HG03103 (cell line): ENCODE measurements around the gene ATAD3B.
"Not testable (repeated sequence)": the region's sequence is repeated elsewhere in the genome, so short reads cannot be mapped to it uniquely, and the experiment has no call there.

ENCODE experiments used
- ATAC-seq: cut with Tn5 transposase; IDR thresholded peaks from one replicate; pipeline ENCODE4 v1.9.1; 2021; ENCODE audit warnings: low read depth; ENCODE audit not compliant: unreplicated experiment

ATAD3B gene, protein sequence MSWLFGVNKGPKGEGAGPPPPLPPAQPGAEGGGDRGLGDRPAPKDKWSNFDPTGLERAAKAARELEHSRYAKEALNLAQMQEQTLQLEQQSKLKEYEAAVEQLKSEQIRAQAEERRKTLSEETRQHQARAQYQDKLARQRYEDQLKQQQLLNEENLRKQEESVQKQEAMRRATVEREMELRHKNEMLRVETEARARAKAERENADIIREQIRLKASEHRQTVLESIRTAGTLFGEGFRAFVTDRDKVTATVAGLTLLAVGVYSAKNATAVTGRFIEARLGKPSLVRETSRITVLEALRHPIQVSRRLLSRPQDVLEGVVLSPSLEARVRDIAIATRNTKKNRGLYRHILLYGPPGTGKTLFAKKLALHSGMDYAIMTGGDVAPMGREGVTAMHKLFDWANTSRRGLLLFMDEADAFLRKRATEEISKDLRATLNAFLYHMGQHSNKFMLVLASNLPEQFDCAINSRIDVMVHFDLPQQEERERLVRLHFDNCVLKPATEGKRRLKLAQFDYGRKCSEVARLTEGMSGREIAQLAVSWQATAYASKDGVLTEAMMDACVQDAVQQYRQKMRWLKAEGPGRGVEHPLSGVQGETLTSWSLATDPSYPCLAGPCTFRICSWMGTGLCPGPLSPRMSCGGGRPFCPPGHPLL

DNA sequence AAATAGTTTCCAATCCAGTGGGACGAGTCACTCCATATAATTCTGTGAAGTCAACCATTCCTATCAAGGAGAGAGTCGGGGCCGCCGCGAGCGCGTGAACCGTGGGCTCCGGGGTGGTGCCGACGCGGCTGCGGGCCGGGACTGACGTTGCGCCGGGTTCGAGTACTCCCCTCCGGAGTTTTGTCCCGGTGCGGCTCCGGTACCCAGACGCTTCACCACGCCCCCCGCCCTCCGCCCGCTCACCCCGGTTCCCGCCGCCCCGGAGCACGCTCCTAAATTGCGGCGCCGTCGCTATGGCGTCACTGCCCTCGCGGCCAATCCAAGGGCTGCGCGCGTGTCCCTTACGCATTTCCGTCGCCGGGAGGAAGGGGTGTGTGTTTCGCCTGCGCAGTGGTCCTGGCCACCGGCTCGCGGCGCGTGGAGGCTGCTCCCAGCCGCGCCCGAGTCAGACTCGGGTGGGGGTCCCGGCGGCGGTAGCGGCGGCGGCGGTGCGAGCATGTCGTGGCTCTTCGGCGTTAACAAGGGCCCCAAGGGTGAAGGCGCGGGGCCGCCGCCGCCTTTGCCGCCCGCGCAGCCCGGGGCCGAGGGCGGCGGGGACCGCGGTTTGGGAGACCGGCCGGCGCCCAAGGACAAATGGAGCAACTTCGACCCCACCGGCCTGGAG is at the start of gene ATAD3B:
Gene ATAD3B (plus strand): TSS at position 377 of the 664 bp plus-strand sequence. CDS start 120 bp downstream, at position 497.
- peak; percentile 91 for ATAC-seq

DNA sequence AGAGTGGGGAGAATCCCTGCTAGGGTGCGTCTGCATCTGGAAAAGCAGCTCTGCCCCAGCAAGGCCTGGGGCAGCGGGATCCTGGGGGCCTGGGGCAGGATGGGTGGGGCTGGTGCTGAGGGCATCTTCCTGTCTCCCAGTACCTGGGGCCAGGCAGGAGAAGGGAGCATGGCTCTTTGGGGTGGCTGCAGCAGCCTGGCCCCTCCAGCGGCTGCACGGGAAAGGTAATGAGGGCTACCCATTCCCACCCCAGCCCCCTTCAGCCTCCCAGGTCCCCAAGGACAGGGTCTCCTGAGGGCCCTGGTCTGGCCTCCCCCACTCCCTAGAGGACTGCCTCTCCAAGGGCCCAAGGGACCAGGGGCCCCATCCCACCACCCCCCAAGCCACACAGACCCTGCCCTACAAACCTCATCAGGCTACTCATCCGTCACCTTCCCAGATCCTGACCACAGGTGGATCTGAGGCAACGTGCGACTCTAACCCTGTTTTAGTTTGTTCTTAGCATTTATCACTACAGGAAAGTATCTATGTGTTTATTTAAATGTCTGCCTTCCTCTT is 49.6 kb upstream of the ATAD3B start:
- no peak for ATAC-seq

- no peak for ATAC-seq
Measured at GRCh38 chr1:1422465-1423244, 48.9 kb upstream of the ATAD3B start.

DNA sequence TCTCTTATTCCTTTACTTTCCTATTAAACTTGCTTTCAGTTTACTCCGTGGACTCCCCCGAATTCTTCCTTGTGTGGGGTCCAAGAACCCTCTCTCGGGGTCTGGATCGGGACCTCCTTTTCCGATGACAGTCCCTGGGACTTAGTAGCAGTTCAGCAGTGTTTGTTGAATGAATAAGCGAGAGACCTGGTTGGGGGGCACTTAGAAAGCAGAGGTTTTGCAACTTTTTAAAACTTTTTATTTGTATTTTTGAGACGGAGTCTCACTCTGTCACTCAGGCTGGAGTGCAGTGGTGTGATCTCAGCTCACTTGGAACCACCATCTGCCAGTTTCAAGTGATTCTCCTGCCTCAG is 48.3 kb upstream of the ATAD3B start:
- no peak for ATAC-seq

DNA sequence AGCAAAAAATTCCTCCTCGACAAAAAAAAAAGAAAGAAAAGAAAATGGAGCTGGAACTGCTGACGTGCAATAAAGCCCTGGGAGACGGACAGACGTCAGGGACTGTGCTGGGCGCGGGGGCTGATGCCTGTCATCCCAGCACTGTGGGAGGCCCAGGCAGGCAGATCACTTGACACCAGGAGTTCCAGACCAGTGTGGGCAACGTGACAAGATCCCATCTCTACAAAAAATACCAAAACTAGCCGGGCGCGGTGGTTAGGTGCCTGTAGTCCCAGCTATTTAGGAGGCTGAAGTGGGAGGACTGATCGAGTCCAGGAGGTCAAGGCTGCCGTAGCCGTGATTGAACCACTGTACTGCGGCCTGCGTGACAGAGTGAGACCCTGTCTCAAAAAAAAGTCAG is 46.9 kb upstream of the ATAD3B start:
- no peak for ATAC-seq

DNA sequence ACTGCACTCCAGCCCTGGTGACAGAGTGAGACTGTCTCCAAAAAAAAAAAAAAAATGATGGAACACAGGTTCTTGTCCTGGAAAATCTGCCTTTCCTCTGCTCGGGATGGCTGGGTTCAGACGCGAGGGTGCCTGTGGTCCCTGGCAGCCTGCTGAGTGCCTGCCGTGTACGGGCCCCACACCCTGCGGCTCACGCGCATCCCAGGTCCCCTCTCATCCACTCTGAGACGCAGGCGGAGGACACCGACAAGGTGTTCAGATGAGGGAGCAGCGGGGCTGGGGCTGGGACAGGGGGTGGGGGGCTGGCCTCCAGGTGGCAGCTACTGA is 46.2 kb upstream of the ATAD3B start:
- no peak for ATAC-seq

DNA sequence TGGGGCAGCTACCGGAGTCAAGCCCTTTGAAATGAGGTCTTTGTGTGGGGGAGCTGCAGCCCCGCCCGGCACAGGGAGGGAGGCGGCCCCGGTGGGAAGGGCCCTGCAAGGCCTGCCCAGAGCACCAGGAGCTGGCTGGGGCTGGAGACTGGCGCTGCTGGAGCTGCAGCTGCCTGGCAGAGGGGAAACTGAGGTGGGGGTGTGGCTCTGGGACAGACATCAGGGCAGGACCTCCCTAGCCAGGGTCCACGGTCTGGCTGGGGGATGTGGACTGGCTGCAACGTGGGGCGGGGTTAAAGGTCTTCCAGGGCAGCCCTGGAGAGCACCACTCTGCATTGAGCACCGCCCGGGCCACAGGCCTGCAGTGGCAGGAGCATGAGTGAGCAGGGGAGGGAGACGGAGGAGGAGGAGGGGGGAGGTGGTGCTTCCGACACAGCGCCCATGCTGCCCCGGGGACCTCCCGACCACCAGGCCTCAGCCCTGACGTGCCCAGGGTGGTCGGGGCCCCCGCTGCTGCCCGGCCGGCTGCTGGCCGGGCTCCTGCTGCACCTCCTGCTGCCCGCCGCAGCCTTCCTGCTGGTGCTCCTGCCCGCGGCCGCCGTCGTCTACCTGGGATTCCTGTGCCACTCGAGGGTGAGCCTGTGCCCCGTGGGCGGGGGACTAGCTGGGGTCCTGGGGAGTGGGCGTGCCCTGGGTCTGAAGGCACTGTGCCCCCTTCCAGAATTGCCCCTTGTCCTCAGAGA is 45.6 kb upstream of the ATAD3B start:
- no peak for ATAC-seq

DNA sequence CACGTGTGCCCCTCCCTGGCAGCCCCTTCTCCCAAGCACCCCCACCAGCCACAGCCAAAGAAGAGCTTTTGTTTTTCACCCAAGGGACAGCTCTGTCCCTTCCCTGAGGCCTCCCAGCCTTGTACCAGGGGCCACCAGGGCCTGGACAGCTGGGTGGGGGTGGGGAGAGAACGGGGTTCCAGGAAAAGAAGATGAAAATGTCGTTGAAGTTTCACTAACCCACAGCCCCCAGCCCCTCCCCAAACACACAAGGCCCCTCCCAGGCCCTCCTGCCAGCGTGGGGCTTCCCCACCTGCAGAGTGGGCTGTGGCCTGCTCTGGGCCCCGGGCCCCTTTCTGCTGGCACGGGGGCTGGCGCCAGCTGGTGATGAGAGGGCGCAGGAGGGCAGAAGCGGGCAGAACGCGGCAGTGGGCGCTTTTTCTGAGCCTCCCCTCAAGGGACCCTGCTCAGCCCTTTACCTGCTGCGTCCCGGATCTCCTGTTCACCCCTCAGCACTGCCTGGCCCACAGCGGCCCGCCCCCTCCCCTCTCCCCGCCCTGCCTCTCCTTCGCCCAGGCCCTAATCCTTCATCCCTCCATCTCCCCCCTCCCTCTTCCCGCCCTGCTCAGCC is 45.0 kb upstream of the ATAD3B start:
- no peak for ATAC-seq

DNA sequence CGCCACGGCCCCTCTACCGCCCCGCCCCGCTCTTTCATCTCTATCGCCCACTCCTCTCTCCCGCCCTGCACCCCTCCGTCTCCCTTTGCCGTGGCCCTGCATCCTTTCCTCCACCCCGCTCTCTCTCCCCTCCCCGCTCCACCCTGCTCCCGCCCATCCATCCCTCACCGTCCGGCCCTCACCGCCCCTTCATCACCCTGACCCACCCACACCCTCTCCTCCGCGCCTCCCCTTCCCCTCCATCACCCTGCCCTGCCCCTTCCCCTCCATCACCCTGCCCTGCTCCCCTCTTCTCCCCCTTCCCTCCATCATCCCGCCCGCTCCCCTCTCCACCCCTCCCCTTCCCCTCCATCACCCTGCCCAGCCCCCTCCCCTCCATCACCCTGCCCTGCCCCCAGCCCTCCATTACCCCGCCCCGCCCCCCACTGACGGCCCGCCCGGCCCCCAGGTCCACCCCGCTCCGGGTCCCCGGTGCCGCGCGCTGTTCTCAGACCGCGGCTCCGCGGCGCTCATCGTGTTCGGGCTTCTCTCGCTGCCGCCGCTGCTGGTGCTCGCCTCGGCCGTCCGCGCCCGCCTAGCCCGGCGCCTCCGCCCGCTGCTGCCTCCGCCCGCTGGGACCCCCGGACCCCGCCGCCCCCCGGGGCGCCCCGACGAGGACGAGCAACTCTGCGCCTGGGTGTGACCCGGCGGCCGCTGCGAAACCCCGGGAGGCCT is 44.3 kb upstream of the ATAD3B start:
- no peak for ATAC-seq

DNA sequence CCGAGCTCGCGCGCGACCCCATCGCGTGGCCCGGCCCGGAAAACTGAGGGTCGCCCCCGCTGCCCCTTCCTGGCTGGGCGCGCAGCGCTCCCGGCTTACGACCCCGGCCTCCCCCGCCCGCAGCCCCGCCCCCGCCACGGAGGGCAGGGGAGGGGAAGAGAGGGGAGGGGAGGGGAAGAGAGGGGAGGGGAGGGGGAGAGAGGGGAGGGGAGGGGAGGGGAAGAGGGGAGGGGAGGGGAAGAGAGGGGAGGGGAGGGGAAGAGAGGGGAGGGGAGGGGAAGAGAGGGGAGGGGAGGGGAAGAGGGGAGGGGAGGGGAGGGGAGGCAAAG is 43.8 kb upstream of the ATAD3B start:
- ATAC-seq = no peak

- ATAC-seq = no peak
Measured at GRCh38 chr1:1428174-1428573, 43.4 kb upstream of the ATAD3B start.

DNA sequence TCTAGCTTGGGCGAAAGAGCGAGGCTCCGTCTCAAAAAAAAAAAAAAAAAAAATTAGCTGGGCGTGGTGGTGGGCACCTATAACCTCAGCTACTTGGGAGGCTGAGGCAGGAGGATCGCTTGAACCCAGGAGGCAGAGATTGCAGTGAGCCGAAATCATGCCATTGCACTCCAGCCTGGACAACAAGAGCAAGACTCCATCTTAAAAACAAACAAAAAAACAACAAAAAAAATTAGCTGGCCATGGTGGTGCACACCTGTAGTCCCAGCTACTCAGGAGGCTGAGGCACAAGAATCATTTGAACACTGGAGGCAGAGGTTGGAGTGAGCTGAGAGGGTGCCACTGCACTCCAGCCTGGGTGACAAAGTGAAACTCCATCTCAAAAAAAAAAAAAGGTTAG is 42.6 kb upstream of the ATAD3B start:
- not testable (repeated sequence) for ATAC-seq

DNA sequence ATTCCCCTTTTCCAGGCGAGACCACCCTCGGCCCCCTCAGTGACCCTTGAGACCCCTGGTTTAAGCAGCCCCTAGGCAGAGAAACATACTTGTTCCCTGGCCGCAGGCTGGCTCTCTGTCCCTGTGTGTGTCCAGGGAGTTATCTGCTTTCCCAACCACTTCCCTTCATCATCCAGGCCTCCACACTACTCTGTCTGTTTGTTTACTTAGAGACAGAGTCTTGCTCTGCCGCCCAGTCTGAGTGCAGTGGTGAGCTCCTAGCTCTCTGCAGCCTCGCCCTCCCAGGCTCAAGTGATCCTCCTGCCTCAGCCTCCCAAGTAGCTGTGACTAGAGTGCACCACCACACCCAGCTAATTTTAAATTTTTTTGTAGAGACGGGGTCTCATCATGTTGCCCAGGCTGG is 41.9 kb upstream of the ATAD3B start:
- no peak for ATAC-seq

GRCh38 chr1:1430114-1430982 is 41.2 kb upstream of the ATAD3B start:
- ATAC-seq = no peak

DNA sequence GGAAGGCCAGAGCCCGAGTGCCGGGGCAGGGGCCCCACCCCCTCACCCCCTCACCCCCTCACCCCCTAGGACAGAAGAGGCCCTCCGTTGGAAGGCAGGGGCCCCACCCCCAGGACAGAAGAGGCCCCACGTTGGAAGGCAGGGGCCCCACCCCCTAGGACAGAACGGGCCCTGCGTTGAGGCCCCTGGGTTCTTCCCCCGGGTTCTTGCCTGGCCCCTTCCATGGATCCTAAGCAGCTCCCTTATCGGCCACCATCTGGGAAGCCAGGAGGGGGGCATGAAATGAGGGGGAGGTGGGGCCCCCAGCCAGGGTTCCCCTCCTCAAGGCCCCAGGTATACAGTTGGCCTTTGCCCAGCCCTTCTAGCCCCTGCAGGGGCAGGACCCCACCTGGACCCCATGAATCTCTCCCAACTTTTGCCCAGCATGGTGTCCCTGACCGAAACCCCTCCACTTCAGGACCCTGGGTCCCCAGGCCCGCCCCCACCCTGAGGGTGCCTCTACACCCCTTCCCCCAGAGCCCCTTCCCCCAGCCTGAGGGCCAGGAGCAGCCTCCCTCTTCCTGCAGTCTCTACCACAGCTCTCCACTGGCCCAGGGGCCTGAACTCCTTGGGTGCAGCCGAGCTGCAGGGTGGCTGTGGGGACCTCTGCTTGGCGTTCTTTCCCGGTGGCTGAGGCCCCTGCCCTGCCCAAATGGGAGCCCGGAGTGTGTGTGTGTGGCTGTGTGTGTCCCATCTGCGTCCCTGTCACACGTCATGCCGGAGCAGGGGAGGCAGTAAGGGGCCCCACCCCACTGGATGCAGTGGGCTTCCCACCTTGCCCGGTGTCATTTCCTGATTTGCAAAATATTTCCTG is 40.3 kb upstream of the ATAD3B start:
- no peak for ATAC-seq

DNA sequence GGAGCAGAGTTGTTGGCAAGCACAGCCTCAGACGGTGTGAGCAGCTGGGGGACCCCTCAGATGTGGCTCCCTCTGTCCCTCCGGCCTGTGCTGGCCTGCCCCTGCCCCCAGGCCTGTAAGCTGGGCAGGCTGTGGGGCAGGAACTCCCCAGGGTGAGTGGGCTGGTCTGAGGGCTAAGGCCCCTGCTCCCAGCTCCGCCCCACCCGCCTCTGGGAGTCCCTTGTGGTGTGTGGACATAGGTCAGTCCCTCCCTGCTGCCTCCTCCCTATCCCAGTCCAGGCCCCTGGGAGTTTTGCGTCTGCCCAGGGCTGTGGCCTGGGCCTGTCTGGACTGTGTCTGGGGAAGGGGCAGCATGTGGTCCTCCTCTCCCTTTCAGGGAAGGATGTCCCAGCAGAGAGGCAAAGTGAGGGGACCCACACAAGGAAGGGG is 39.7 kb upstream of the ATAD3B start:
- no peak for ATAC-seq

DNA sequence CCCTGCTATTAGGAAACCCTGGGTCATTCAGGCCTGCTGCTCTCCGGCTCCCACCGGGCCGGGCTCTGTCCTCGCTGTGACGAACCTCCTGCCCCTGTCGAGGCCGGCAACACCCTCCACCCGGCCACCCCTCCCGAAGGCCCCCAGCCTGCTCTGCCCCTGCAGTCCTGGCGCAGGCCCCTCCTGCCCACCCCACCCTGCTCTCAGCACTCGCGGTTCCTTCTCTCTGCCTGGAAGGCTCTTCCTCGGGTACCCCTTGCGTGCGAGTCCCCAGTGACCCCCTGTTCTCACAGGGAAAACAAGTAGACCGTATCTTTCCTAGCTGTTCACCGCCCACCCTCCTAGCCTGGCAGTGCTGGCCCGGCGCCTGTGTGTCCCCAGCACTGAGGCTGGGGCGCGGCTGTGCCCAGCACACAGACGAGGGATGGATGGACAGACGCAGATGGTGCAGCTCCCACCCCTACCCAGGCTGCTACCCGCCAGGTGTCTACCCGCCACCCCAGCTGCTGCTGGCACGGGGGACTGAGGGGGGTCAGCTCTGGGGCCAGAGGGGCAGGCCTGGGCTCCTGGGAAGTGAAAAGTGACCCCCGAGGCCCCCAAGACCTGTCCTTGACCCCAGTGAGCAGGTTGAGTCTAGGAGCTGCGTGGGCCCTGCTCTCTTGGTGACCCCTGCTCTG is 39.2 kb upstream of the ATAD3B start:
- ATAC-seq = no peak
